Cortex of kidney (tissue), 1 donor: ENCODE measurements around the gene CASP9.
"Not testable (repeated sequence)": the region's sequence is repeated elsewhere in the genome, so short reads cannot be mapped to it uniquely, and the experiment has no call there.

Experiments
- DNase-seq: peaks from one replicate; lab custom pipeline; 2025; lab: John Stamatoyannopoulos, UW

The CASP9 gene

DNA sequence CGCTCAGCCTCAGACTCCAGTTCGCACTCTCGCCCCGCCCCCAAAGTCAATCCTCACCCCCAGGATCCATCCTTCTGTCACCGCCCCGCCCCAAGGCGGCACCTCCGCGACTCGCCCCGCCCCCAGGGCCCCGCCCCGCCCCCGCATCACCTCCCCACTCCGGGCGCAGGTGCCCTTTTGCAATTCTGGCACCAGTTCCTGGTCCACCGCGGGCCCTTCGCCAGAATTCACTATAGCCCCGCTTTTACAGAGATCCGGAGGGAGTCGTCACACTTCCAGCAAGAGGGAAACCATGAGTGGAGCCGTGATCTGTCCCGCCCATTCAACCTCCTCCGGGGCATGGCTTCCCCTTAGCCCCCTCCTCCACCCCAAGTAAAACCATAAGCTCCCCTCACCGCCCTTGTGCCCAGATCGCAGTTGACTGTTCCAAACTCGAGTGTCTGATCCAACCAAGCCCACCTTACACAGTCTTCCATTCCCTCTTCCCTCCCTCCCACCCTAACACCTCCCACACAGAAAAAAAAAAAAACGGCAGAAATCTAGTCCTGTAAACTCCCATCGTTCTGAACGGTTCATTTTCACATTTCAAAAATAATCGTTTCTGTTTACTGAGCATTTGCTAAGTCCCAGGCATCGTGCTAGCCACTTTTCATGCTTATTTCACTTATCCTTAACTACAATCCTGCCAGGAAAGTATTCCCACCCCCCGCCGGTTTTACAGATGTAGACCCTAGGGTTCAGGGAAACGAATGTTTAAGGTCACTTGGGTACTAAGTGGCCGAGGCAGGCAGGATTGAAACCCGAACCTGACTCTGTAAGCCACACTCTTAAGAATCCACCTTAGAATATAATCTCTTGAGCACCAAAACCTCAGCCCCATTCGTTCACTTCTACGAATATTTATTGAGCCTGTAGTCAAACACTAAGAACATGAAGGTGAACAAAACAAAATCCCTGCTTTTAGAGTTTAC, 1.3 kb upstream of the CASP9 start:
- DNase-seq, result no peak

GRCh38 chr1:15524283-15525049, 451 bp upstream of the CASP9 start:
- peak; percentile 76 for DNase-seq

GRCh38 chr1:15523104-15524020, 653 bp downstream of the CASP9 start:
- DNase-seq, result no peak

DNA sequence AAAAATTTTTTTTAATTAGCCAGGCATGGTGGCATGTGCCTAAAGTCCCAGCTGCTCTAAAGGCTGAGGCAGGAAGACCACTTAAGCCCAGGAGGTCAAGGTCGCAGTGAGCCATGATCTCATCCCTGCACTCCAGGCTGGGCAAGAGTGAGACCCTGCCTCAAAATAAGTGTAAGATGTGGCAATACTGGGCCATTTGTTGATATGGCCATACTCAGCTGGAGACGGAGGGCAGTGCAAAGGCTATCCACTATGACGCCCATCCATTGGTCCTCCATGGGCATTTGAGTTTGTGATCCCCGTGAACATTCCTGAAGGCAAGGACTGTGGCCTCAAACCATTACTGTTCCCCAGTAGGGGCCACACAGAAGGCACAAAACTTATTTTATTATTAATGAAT, 1.5 kb downstream of the CASP9 start:
- DNase-seq, result no peak

DNA sequence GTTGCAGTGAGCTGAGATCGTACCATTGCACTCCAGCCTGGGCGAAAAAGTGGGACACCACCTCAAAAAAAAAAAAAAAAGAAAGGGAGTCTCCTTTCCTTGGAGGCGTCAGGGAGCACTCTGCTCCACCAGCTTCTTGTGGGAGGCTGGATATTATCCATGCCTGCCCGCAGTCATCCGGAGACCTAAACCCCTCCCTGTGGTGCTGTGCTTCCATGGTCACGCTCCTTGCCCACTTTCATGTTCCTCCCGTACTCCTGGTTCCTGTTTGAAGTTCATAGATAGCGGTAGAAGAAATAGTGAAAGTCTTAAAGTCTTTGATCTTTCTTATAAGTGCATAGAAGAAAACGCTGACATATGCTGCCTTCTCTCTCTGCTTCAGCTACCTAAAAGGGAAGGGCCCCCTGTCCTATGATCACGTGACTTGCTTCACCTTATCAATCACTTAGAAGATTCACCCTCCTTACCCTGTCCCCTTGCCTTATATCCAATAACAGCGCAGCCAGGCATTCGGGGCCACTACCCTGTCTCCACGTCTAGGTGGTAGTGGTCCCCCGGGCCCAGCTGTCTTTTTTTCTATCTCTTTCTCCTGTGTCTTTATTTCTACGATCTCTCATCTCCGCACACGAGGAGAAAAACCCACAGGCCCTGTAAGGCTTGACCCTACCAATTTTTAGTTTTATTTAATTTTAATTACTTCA, 2.7 kb downstream of the CASP9 start:
- DNase-seq, result not testable (repeated sequence)

DNA sequence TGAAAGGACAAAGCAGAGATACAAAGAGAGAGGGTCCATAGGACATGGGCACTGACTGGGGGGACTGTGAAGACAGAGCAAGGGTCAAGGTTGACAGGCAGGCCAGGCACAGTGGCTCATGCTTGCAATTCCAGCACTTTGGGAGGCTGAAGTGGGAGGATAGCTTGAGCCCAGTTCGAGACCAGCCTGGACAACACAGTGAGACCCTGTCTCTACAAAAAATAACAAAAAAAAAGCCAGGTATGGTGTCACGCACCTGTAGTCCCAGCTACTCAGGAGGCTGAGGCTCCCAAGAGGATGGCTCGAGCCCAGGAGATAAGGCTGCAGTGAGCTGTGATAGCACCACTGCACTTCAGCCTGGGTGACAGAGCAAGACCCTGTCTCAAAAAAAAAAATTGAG, 4.4 kb downstream of the CASP9 start:
- DNase-seq, result no peak

GRCh38 chr1:15515022-15515663, 8.9 kb downstream of the CASP9 start:
- no peak for DNase-seq

DNA sequence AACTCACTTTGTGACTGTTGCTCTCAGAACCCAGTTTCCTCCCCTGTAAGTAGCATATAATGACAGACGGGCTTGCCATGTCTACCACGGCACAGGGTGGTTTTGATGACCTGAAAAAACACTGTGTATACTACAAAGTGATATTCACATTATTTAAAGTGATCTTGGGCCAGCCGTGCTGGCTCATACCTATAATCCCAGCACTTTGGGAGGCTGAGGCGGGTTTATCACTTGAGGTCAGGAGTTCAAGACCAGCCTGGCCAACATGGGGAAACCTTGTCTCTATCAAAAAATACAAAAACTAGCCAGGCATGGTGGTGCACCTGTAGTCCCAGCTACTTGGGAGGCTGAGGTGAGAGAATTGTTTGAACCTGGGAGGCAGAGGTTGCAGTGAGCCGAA, 9.5 kb downstream of the CASP9 start:
- not testable (repeated sequence) for DNase-seq

DNA sequence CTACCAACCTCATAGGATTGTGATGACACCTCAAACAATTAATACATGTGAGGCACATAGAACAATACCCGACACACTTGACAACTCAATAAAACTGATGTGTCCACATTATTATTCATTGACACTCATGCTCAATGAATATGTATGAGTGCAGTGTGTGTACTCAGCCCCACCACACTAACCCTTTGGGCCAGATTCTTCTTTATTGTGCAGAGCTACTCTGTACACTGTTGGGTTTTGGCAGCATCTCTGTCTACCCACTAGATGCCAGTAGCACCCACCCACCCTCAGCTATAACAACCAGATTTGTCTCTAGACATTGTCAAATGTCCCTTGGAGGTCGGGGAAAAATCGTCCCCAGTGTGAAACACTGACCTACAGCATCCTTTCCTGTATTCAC, 10.1 kb downstream of the CASP9 start:
- no peak for DNase-seq

DNA sequence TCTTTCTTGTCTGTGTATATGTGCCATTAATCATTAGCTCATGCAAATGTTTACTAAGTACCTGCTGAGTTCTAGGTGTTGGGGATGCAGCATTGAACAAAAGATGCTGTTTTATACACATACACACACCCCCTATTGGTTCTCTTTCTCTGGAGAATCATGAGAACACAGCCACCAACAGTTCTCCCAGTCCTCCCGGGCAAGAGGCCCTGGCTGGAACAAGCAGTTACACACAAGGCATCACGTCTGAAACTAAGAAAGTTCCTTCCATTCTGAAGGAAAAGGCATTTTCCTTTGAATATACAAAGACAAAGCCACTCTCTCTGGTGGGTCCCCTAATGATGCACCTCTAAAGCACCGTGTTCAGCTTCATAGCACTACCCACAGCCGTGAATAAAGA, 10.8 kb downstream of the CASP9 start:
- no peak for DNase-seq

- no peak for DNase-seq
Measured at GRCh38 chr1:15510611-15511405, 13.2 kb downstream of the CASP9 start.

- no peak for DNase-seq
Measured at GRCh38 chr1:15509586-15509985, 14.4 kb downstream of the CASP9 start.

DNA sequence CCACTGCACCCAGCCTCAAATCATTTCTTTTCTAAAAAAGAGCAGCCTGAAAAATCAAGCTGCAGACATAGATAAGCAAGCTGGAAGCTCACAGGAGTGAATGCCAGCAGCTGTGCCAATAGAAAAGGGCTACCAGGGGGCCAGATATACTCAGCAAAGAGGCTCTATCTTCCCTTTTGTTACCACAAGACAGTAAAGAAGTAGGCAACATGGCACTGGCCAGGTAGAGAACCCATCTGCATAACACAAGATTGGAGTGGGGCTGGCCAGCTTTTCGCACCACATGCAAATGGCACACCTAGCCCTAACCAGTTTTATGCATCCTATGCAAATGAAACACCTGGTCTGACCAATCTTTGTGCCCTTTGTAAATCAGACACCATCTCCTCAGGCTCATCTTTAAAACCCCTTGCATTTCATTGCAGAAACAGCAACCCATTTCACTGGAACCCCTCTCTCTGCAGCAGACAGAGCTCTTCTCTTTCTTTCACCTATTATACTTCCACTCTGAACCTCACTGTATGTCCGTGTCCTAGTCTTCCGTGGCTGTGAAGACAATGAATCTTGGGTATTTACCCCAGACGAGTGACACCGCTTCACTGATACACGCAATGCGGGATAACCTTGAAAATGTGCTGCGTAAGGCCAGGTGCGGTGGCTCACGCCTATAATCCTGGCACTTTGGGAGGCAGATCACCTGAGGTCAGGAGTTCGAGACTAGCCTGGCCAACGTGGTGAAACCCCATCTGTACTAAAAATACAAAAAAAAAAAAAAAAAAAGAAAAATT, 15.1 kb downstream of the CASP9 start:
- no peak for DNase-seq

DNA sequence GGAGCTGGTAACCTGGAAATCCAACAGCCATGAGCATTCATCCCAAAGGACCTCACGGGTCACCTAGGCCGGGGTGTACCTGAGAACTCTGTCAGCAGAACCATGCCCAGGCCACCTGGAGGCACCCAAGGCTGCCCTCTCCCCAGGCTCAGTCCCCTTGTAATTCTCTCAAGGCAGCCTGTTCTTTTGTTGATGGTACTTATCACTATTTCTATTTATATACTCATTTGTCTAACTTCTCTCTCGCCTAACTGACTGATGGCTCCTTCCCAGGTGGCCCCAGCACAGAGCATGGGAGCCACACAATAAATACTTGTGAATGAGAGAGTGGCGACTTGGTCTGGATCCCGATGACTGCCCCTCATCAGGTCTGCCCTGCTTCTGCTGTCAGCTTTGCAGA, 16.7 kb downstream of the CASP9 start:
- no peak for DNase-seq

GRCh38 chr1:15506831-15507230, 17.2 kb downstream of the CASP9 start:
- no peak for DNase-seq

GRCh38 chr1:15504436-15504835, 19.6 kb downstream of the CASP9 start:
- DNase-seq, result no peak

- no peak for DNase-seq
Measured at GRCh38 chr1:15501208-15502032, 22.6 kb downstream of the CASP9 start.
